ENCODE data around the gene BCL11B.

Gene BCL11B

DNA sequence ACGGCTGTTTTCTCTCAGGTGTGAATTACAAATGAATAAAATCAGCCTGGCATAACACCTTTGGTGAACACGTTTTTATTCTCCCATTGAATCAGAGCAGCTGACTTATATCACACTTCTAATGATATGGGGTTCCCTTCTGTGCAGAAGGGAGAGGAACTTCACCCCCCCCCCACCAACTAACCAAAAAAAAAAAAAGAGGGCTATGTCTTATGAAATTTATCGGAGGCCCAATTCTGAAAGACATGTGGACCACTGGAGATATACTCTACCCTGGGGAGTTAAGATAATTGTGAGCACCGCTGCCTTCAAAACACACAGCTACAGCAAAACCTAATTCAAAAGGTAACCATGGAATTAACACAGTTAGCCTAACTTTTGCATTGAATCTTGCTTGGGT, 4.6 kb downstream of the BCL11B start:
- DNase-seq, result no peak

DNA sequence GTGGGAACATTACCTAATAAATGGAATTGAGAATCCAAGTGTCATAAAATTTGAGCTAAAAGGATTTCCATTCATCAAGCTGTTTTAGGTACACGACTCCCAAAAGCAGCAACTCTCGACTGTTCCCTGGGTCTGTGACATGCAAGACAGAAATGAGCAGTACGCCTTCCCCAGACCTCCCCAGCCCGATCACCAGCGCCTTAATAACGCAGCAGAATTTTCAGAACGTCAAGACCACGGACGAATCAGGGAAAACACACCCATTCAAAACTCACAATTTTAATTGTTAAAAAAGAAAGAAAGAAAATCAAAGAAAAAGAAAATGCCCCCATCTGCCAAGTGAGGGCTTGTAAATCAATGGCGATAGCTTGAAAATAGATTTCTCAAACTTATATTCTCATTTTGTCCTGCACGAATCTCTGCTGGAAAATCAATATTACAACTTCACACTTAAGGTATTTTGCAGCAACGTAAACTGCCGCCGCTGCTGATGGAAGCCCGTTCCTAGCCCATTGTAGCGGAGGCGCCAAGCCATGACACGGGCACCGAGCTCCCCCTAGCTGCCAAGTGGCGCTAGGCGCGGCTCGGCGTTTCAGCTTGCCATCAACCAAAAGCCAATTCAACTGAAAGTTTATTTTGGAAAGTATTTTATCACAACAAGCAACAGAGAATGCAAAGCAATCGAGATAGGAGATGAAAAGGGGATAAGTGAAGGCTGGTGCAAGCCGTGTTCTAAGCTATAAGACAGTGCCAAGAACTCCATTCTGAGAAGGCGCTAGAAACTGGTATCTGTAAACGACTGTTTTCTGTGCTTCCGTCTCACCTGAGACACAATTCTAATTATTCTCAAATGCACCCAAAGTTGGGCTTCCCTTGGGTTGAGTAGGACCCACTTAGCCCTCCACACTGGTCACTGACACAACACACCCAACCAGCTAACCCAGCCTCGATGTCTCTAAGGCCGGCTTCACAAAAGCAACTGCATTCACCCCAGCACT, 5.5 kb downstream of the BCL11B start:
- peak; percentile 71 for DNase-seq

DNA sequence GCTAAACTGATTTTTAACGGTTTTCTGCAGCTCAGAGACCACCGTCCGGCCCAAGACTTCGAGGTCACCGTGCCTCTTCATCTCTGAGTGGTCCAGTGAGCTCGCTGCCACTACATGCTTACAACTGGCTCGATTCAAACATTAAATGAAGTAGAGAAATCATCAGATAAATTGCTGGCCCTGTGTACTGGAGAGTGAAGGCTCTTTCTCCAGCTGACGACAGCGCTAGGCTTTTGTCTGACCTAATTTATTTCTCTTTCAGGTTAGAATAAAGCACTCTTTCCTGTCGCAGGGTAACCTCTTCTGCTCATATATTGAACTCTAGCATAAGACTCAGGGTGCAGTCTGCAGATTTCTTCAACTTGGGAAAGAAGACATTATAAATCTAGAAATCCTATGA, 6.4 kb downstream of the BCL11B start:
- no peak for DNase-seq

DNA sequence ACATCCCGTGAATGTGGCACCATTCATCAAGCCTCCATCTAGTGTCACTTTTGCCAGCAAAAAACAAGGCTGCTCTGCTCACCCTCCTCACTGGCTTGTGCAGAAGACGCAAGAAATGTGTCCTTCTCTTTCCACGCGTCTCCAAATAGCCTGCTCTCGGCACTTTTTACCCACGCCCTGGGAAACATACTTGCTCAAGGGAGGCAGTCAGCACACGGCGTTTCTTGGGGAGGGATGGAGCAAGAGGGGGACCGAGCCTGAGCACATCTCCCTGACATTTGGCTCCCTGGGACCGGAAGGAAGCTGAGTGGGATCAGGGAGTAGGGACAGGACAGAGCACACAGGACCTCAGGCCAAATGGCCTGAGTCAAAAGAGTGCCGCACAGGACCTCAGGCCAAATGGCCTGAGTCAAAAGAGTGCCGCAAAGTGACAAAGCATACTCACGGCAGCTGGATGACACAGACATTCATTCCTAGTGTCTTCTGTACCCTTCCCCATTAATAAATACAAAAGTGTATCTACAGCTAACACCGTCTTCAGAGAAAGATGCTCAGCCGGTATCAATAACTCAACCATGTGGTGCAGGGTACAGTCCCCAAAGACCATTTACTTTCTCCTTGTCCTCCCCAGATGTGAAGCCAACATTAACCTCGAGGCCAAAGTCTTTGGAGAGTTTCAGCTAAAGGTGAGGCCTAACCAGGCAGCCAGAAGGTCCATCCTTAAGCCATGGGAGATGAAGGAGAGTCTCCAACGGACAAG, 7.1 kb downstream of the BCL11B start:
- no peak for DNase-seq

DNA sequence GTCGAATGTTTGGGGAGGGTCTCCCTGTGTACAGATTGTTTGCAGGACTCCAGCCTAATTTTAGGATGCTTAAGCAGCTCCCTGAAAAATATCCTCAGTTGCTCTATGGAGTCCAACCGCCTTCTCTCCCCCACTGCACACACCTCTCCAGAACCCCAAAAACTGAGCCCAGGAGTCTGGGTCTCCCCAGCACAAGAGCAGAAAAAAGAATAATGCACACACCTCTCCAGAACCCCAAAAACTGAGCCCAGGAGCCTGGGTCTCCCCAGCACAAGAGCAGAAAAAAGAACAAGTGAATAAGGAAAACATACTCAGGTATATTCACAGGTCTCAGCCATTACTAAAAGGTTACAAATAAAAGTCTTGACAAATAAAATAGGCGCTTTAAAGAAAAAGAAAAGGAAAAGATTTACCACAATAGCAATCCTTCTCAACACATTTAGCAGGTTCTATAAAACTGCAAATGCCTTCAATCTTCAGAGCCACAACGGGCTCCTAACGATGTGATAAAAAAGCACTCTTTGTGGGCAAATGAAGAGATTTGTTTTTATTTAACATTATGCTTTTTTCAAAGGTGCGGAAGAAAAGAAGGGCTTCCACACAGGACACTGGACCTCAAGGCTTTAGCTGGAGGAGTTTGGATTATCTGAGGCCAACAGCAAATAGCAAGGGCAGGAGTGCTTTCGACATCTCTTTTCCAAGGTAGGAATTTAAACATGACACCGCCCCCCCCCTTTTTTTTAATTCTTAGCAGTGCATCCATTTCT, 8.2 kb downstream of the BCL11B start:
- DNase-seq, result no peak

DNA sequence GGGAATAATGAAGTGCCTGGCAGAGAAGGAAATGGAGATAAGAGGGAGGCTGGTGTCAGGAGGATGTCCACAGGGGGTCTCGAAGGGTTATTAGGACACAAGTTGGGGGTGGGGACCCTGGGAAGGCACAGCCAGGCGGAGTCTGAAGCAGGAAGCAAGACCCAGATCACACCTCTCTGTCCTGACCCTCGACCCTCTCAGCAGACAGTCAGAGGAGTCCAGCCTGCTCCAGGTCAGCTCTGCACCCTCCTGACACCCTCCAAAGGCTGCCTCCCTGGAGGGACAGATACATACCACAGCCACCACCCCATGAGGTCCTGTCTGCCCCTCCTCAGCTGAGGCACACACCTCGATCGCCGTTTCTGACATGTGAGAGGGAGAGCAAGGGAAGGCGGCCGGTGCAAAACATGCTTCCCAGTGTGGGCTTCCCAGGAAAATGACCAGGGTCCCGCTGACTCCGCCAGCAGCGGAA, 9.0 kb downstream of the BCL11B start:
- DNase-seq, result no peak

DNA sequence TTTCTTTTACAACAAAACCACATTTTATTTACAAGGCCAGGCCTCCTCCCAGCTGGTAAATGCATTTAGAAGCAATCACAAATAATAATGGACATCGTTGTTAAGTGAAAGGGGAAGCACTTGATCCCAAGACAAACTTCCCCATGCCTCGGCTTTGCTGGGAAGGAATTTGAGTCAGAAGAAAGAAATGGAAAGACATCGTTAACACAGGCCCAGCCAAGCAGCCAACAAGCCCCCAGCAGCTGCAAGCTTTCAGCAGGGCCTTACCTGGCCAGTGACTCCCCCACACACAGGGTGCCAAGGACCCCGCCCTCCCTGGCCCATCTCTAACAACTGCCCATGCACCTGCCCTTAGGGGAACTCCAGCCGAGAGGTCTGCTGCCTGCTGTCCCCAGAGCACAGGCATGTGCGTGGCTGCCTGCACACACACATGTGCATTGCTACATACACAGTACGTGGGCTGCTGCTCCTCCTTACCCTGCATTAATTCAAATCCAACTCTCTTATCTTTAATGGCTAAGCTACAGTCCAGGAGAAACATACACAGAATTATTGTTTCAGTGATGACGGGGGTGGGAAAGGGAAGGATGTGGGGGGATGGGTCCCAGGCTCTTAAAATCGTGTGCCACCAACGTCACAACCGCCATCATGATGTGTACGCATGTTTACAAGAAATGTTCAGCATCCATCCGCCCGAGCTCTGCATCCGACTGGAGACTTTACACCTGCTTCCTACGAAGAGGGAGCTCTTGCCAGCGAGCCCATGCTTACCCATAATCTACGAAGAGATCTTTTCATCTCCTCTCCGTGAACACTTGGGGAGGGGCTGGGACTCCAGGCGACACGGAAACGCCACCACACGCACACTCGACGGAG, 9.8 kb downstream of the BCL11B start:
- DNase-seq, result no peak

DNA sequence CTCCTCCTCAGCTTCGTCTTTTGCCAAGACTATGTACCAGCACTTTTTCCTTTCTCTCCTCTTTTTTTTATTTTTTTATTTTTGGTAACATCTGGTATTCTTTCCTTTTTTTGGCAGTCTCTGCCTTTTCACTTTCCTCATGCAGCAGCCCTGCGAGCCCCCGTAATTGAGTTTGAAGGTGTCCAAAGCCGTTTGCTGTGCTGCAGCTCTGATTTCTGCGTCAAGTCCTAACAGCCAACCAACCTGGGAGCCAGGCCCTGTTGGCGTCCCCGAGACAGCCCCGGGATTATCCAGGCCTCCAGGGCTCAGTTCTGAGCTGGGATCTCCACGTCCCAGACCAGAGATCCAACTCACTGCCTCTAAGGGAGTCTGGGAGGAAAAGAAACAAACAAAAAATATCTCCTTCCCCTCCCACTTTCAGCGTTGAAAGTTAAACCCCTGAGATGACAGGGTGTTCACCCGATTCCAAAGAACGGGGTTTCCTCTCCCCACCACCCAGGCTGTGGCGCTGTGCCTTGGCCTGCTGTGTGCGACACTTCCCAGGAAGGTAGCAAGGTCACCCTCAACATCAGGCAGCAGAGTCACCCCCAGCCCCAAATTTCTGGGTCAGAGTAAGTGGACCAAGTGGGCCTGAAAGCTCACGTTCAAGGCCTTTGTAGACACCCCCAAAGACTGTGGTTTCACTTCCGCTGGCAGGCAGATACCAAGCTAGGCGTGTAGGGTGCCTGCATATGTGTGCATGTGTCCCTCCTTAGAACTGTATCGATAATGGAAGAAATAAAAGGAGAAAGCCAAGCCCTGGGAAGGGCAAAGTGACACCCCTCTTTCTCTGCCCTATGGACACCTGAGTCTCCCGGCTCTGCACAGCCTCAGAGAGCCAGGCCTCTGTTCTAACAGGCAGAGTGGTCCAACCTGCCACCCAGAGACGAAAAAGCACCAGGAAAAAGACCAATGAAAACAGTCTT, 11.1 kb downstream of the BCL11B start:
- no peak for DNase-seq

DNA sequence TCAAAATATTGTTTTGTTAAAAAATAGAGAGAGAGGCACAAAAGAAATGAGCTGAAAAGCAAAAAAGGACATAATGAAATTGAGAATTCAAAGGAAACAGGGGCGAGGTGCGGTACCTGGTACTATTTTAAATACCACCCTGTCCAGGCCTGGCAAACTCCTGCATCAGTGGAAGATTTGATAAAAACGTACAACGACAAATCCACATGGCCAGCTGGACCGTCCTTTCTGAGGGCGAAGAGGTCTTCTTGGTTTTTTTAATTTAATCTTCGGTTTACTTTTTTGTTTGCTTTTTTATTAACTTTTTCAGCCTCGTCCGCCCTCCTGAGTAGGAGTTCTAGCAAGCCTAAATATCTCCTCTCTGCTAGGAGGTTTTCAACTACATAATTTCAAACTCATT, 11.9 kb downstream of the BCL11B start:
- DNase-seq, result no peak

DNA sequence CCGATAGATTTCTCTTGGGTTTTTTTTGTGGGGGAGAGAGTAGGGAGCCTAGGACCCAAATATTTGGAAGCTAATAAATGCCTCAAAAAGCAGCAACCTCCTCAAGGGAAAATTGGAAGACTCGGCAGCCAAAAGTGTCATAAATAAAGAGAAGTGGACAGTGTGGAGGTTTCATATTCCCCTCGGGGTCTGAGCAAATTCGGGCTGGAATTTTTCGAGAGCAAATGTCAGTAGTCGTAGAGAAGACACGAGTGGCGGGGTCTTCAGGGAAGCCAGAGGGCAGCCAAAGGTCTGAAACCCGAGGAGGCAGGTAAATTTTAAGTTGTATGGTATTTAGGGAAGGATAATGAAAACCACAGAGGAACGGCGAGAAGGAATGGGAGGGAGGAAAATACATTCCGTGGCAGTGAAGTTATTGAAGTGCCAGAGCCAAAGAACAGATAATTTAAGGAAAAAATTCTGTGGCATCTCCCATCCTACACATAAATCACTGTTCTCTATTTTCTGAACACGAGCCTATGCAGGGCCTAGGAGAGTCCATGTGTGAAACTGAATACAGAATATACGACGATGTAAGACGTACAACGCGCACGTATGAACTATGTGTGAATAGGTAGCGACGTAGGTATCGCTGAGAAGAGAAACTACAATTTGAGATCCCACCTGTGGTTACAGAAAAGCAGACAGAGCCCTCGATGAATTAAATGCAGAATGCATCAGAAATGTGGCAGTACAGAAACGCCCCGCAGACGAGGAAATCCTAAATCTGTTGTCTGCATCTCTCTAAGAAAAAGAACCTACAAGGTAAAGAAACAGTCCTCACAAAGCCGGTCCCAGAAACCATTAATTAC, 12.9 kb downstream of the BCL11B start:
- no peak for DNase-seq

DNA sequence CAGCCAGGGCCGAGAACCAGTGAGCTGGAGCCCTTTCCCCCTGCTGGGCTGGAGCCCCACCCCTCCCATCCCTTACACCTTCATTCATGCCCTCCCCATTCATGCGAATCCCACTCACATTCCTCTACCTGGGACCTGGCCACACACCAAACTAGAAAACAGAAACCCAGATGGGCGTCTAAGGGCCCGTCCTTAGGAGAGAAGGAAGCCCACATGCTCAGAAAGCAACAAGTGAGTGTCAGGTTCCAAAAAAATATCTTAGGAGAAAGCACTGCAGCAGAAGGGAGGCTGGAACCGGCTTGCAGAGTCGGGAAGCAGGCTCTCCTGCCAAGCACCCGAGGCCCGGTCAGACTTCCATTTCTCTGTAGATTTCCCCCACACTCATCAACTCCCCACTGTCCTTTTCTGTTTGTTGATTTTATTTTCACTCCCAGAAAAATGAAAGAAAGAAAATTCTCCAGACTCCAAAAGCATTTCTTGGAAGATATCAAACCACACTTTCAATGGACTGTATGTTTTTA, 13.6 kb downstream of the BCL11B start:
- no peak for DNase-seq

DNA sequence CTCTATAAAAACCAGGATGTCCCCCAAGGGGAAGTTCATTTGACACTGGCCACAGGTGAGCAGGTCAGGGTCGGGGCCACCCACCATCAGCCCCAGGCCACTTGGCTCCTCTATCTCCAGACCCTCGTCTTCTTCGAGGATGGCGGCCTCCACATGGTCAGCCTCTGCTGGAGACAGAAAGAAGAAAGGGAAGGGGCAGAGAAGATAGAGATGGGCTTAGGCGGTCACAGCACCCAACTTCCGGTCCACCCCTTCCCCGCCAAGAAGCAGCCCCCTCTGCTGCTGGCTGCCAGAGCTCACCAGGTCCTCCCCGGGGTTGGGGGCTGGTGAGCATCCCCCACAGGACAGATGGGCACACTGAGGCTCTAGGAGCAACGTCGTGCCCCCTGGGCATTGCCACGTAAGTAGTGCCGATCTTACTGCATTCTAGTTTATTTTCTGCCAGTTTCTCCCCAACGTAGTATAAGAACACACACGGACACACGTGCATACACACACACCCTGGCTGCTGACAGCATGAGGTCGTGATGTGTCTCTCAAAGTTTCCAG, 14.2 kb downstream of the BCL11B start:
- no peak for DNase-seq

DNA sequence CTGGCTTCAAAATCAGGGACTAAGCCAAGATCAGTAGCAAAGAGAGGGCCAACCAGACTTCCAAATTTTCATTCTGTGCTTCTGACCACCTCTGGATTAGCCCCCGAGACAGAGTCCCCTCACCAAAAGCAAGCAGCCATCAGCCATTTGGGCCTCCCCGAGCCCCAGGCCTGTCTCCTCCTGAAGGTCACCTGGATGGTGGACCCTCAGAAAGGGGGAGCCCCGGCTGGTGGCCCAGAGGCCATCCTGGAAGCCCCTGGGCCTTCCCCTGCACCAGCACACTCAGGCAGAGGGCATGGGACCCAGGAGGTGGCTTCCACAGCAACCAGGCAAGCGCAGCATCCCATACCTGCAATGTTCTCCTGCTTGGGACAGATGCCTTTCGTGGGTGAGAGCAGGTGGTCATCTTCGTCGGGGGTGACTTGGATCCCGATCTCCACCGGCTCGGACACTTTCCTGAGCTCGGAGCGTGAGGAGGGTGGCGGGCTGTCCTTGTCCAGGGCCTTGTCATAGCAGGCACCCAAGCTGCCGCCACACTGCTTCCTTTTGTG, 14.8 kb downstream of the BCL11B start:
- DNase-seq, result no peak

DNA sequence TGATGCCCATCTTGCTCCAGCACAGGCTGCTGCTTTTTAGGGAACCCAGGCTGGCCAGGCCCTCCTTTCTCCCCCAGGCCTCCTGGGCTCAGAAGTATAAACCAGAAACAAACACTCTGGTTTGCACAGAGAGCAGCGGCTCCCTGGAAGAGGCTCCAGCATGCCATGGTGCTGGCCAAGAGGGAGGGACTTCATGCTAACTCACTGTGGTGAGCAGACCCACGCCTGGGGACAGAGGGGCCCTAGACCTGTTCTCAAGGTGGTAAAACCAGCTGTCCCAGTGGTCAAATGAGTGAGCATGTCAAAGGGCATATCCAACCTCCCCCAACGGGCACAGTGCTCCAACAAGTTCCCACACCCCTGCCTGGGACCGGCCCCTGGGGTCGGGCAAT, 15.5 kb downstream of the BCL11B start:
- no peak for DNase-seq

DNA sequence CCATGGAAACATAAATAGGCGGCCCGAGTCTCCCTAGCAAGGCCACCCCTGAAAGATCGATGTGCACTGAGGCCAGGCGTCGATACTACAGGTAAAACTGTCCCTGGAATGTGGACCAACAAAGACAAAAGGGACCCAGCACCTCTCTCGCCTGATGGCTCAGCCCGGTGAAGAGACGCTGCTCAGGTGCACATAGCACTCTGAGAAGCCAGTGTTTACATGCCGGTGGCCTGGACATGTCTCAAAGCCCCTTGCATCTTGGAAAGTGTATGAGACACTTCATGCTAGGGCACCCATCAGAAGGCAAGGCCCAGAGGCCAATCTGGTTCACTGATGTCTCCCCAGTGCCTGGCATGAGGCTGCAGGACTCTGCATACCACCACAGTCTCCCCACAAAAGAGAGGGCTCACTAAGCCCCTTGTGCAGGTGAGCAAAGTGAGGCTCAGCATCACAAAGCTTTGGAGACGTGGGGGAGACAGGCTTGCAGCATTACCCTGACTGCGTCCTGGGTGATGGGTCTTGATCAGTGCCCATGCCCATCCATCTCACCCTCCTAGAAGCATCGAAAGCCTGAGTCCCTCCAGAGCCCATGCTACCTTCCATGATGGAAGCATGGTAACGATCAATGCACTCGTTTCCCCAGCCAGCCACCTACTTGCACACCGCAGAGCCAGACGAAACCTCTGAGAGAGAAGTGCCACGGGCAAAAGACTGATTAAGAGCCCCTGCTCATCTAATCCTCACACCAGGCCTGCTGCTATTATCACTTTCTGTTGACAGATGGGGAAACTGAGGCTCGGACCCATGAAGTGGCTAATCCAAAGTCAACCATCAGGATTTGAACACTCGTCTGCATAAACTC, 16.1 kb downstream of the BCL11B start:
- no peak for DNase-seq

DNA sequence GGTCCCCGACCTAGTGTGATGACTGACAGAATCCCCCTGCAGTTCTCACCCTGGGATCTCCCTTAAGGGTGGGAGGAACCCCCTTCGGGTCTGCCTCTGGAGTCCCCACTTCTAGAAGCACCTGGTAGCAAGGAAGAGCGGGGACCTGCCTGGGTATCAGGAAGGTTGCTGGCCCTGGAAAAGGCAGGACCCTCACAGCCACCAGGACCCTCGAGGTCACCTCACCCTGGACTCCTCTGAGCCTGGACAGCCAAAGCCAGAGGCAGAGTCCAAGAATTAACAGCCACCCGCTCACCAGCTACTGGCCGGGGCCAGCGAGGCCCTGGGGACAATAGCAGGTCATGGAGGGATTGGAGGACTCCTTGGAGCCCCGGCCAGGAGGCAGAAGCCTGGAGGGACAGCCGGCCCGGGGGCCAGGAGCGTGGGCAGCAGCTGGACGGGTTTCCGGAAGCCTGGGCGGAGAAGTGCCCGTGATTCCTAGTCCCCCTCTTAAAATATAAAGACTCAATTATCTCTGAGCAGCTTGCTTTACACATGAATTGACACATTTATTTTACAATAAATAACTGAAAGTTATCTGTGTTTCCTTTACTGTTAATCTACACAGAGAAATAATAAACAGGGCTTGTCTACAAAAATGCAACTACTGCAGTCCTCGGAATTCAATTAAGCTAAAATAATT, 17.5 kb downstream of the BCL11B start:
- no peak for DNase-seq

DNA sequence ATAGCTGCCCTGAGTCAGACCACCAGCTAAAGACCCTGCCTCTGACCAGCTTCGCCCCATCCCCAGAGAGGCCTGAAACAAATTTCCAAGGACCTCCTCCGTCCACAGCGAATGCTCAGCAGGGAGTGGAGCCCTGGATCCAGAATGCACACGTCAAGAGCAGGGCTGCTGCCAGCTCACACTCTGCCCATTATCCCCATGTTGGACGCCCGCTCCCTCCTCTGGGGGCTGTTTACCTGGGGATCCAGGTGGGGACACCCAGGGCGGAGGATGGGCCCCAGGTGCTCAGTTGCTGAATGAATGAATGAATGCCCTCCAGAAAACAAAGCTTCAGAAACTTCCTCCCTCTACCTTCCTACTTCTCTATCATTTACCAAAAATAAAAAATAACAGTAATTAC, 18.1 kb downstream of the BCL11B start:
- no peak for DNase-seq
